SK-N-SH (cell line): ENCODE measurements around the gene TMED6. TPM values are rescaled to one million over a fixed set of nuclear protein-coding genes. Genes with fewer than 3 reads are reported as not detected.

Experiments
- CTCF ChIA-PET: fragments of 300-600, 350-600 bp; formaldehyde crosslinking; extraction: SDS; loops from one replicate; lab custom pipeline; 2021; lab: Yijun Ruan, JAX
- POLR2A ChIA-PET: fragments of 350-600 bp; sonication (Branson Sonifier 250); formaldehyde crosslinking; extraction: SDS; loops from one replicate; lab custom pipeline; 2020; ENCODE audit warnings: antibody characterized with exemption, inconsistent platforms; lab: Yijun Ruan, JAX
- DNase-seq: peaks from one replicate; pipeline ENCODE4 v3.0.0; 2012
- H2AFZ ChIP-seq: fragments of 200-600 bp; sonication (generic); 2 replicates; pipeline ENCODE4 v1.8.1; 2016; ENCODE audit warnings: antibody characterized with exemption, mild to moderate bottlenecking, low read depth
- H3F3A ChIP-seq: fragments of 200-600 bp; sonication (generic); replicated peaks from 2 replicates; pipeline ENCODE3; 2016; ENCODE audit warnings: antibody characterized with exemption, mild to moderate bottlenecking; ENCODE audit not compliant: insufficient read depth
- H3K27ac ChIP-seq, 2 experiments: fragments of 200-500 bp in 1 of 2; fragments of 200-600 bp in 1 of 2; sonication (Bioruptor generic) in 1 of 2; sonication (generic), shearing (Covaris generic) in 1 of 2; 2 replicates each; pipeline versions ENCODE4 v1.5.1 to v1.6.1; 2014 to 2016; ENCODE audit warnings: low read depth in 2 of 2, inconsistent platforms in 1 of 2, low read length in 1 of 2, mild to moderate bottlenecking in 1 of 2, mixed read lengths in 1 of 2
- H3K27me3 ChIP-seq: fragments of 200-600 bp; sonication (generic), shearing (Covaris generic); 2 replicates; pipeline ENCODE4 v1.6.1; 2016; ENCODE audit warnings: mixed run types; ENCODE audit not compliant: insufficient read depth
- H3K36me3 ChIP-seq, 2 experiments: fragments of 200-500 bp in 1 of 2; fragments of 200-600 bp in 1 of 2; sonication (Bioruptor generic) in 1 of 2; sonication (generic) in 1 of 2; replicated peaks in 1 of 2; 2 replicates each; pipeline versions ENCODE3 to v1.5.1; 2014 to 2016; ENCODE audit warnings: low read length in 1 of 2, mild to moderate bottlenecking in 1 of 2; ENCODE audit not compliant: insufficient read depth in 2 of 2, control insufficient read depth in 1 of 2
- H3K4me1 ChIP-seq, 2 experiments: fragments of 200-500 bp in 1 of 2; fragments of 200-600 bp in 1 of 2; sonication (Bioruptor generic) in 1 of 2; sonication (generic), shearing (Covaris generic) in 1 of 2; 2 replicates each; pipeline versions ENCODE4 v1.5.1 to v1.6.1; 2014 to 2016; ENCODE audit warnings: low read depth in 1 of 2, low read length in 1 of 2, mixed run types in 1 of 2; ENCODE audit not compliant: insufficient read depth in 2 of 2, control insufficient read depth in 1 of 2
- H3K4me2 ChIP-seq: fragments of 200-600 bp; sonication (generic), shearing (Covaris generic); 2 replicates; pipeline ENCODE4 v1.6.1; 2017; ENCODE audit warnings: mixed run types
- H3K4me3 ChIP-seq, 2 experiments: fragments of 200-500 bp in 1 of 2; fragments of 200-600 bp in 1 of 2; sonication (Bioruptor generic) in 1 of 2; sonication (generic), shearing (Covaris generic) in 1 of 2; 2 replicates each; pipeline versions ENCODE4 v1.5.1 to v1.8.1; 2014 to 2016; ENCODE audit warnings: low read depth in 2 of 2, inconsistent platforms in 1 of 2, low read length in 1 of 2, mild to moderate bottlenecking in 1 of 2, mixed read lengths in 1 of 2, moderate library complexity in 1 of 2
- H3K79me2 ChIP-seq: fragments of 200-600 bp; sonication (generic); 2 replicates; pipeline ENCODE4 v1.8.1; 2017; ENCODE audit warnings: mild to moderate bottlenecking; ENCODE audit not compliant: insufficient read depth
- H3K9ac ChIP-seq: fragments of 200-600 bp; sonication (generic); 2 replicates; pipeline ENCODE4 v1.6.1; 2017; ENCODE audit warnings: mixed run types
- H3K9me2 ChIP-seq: fragments of 200-600 bp; sonication (generic); 2 replicates; pipeline ENCODE4 v1.6.1; 2017; ENCODE audit warnings: mixed run types
- H3K9me3 ChIP-seq: fragments of 200-600 bp; sonication (generic); 2 replicates; pipeline ENCODE4 v1.6.1; 2017; ENCODE audit warnings: mixed run types, mild to moderate bottlenecking, moderate library complexity
- H4K20me1 ChIP-seq: fragments of 200-600 bp; sonication (generic); 2 replicates; pipeline ENCODE4 v1.6.1; 2017; ENCODE audit warnings: mild to moderate bottlenecking, mixed run types; ENCODE audit not compliant: insufficient read depth
- ELF1 ChIP-seq: IDR thresholded peaks from 2 replicates; pipeline ENCODE4 v1.4.0; 2012
- EP300 ChIP-seq, 2 experiments: IDR thresholded peaks; 2 replicates each; pipeline versions ENCODE4 v1.4.0 to v1.6.1; 2012; ENCODE audit warnings: borderline replicate concordance in 1 of 2, low read depth in 1 of 2, low read length in 1 of 2
- FOXJ3 ChIP-seq: sonication (generic); formaldehyde crosslinking; IDR thresholded peaks from 2 replicates; pipeline ENCODE4 v1.5.1; 2020; ENCODE audit warnings: mild to moderate bottlenecking, missing genetic modification reagents
- MXI1 ChIP-seq: IDR thresholded peaks from 2 replicates; pipeline ENCODE4 v1.6.1; 2012; ENCODE audit warnings: mild to moderate bottlenecking, low read depth, low read length, improper control_type of control experiment
- POLR2AphosphoS5 ChIP-seq: IDR thresholded peaks from 2 replicates; pipeline ENCODE4 v1.6.1; 2012; ENCODE audit warnings: low read depth, low read length
- RAD21 ChIP-seq: IDR thresholded peaks from 2 replicates; pipeline ENCODE4 v1.6.1; 2012; ENCODE audit warnings: mild to moderate bottlenecking, low read length
- RCOR1 ChIP-seq: fragments of 150-350 bp; IDR thresholded peaks from 2 replicates; pipeline ENCODE4 v1.6.1; 2017; ENCODE audit warnings: antibody characterized with exemption, low read length
- RFX5 ChIP-seq: IDR thresholded peaks from 2 replicates; pipeline ENCODE4 v1.6.1; 2012; ENCODE audit warnings: mild to moderate bottlenecking, improper control_type of control experiment, low read length
- RXRA ChIP-seq: IDR thresholded peaks from 2 replicates; pipeline ENCODE4 v1.4.0; 2012; ENCODE audit warnings: low read depth, mild to moderate bottlenecking, borderline replicate concordance
- SMC3 ChIP-seq: IDR thresholded peaks from 2 replicates; pipeline ENCODE4 v1.6.1; 2012; ENCODE audit warnings: low read depth, low read length, improper control_type of control experiment
- TCF12 ChIP-seq: IDR thresholded peaks from 2 replicates; pipeline ENCODE4 v1.4.0; 2012
- YY1 ChIP-seq: IDR thresholded peaks from 2 replicates; pipeline ENCODE4 v1.4.0; 2012; ENCODE audit warnings: low read depth, mild to moderate bottlenecking
- WGBS: methylation state at CpG from one replicate; pipeline ENCODE4 v1.1.6; 2017; ENCODE audit warnings: low lambda C conversion rate; 5-methylcytosine and 5-hydroxymethylcytosine counted together
- polyA plus RNA-seq, 3 experiments: library from polyadenylated mRNA; depleted of rRNA; stranded (reverse); fragments of >200 nt; gene quantifications; 2 replicates each; pipeline ENCODE4 v1.2.3, GENCODE V29; 2012
- TF ChIP-seq, protein P1 (sequence below): IDR thresholded peaks from 2 replicates; pipeline ENCODE4 v1.4.0; 2012; ENCODE audit warnings: low read depth, borderline replicate concordance
- TF ChIP-seq, protein P2 (sequence below): IDR thresholded peaks from 2 replicates; pipeline ENCODE4 v1.4.0; 2012; ENCODE audit warnings: low read depth
- TF ChIP-seq, protein P3 (sequence below): IDR thresholded peaks from 2 replicates; pipeline ENCODE4 v1.4.0; 2012; ENCODE audit warnings: low read depth, borderline replicate concordance
- TF ChIP-seq, protein P4 (sequence below): fragments of 150-350 bp; IDR thresholded peaks from 2 replicates; pipeline ENCODE4 v1.6.1; 2016; ENCODE audit warnings: mild to moderate bottlenecking, low read depth, low read length

Gene TMED6
- polyA plus RNA-seq, 1 of the 3 experiments (the other 2 are of a cell fraction), result not detected

DNA sequence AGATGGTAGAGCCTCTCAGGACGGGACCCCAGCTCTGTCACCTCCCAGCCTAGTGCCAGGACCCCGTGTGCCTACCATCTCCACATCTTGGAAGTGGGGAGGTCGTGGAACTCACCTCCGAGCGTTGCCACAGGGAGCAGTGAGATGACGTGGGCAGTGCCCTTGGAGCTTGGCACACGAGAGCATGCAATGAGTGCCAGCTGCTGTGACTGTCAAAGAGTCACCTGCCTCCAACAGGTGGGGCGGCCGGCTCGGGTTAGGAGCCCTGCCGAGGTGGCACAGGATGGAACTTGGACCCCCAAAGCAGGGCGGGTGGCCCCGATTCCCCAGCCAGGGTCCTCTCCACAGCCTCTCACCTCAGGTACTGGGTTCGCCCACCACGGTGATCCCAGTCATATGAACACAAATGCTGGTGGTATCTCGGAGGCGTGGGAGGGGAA is 35.0 kb downstream of the TMED6 start (continued):
- TF ChIP-seq, protein P1, sequence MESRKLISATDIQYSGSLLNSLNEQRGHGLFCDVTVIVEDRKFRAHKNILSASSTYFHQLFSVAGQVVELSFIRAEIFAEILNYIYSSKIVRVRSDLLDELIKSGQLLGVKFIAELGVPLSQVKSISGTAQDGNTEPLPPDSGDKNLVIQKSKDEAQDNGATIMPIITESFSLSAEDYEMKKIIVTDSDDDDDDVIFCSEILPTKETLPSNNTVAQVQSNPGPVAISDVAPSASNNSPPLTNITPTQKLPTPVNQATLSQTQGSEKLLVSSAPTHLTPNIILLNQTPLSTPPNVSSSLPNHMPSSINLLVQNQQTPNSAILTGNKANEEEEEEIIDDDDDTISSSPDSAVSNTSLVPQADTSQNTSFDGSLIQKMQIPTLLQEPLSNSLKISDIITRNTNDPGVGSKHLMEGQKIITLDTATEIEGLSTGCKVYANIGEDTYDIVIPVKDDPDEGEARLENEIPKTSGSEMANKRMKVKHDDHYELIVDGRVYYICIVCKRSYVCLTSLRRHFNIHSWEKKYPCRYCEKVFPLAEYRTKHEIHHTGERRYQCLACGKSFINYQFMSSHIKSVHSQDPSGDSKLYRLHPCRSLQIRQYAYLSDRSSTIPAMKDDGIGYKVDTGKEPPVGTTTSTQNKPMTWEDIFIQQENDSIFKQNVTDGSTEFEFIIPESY, result no peak

DNA sequence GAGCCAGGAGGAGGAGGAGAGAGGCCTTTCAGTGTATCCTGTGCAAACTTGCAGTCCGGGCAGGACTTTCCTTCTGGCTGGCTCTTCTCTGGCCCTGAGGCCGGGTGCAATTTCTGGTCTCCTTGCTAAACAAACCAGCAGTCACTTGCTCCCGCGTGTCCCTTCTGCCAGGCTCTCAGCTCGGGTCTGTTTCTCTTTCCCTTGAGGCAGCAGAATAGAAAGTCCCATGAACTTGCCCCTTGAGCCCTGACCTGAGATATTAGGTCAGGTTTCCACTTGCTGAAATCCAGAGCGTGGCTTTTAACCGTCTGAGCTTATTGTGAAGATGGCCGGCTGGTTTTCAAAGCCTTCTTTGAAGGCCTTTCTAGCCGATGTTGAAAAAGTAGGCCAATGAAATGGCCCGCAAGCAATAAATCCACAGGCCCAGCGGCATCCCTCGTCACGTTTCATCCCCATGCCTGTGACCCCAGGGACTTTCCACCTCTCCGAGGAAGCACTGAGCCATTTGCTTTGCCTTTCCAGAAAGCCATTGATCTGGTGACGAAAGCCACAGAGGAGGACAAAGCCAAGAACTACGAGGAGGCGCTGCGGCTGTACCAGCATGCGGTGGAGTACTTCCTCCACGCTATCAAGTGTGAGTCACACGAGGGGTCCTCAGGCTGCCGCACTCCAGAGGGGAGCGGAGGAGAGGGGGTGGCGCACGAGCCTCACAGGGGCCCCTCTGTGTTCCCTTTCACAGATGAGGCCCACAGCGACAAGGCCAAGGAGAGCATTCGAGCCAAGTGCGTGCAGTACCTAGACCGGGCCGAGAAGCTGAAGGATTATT is 35.9 kb downstream of the TMED6 start:
- peaks cover 0 to 5% of the 10 kb centered on the region in 2 experiments; a peak in 1 of 4 replicates for H3K4me1 ChIP-seq
- H4K20me1 ChIP-seq, result peaks cover 10% of the 10 kb centered on the region; the same call in 1 of the 2 replicates
- no peak overlapping the region for H2AFZ ChIP-seq
- no peaks in the 10 kb centered on the region for H3K27me3 ChIP-seq
- ChIA-PET POLR2A (interaction anchor here (1.5 kb wide), 1 partner anchor 13 kb away, joined by 5 read pairs; no protein-coding TSS in a partner anchor), CTCF (no interaction called here)
- H3K9ac ChIP-seq, result no peak overlapping the region
- no peaks in the 10 kb centered on the region for H3K9me2 ChIP-seq
- DNase-seq, result no peak
- H3K79me2 ChIP-seq, result peaks cover 52% of the 10 kb centered on the region
- no peak overlapping the region for H3K4me2 ChIP-seq
- no peaks in the 10 kb centered on the region for H3K9me3 ChIP-seq
- TF ChIP-seq POLR2AphosphoS5 (no peak), FOXJ3 (no peak), RXRA (no peak), SMC3 (no peak), RCOR1 (no peak)
- WGBS, result 93% methylated on average over 29 of the region's 30 CpGs
- H3K36me3 ChIP-seq, result peaks cover 28 to 58% of the 10 kb centered on the region in 2 experiments
- no peak overlapping the region for H3K27ac ChIP-seq
- peaks cover under 1% of the 10 kb centered on the region for H3F3A ChIP-seq
- H3K4me3 ChIP-seq, result no peak overlapping the region

DNA sequence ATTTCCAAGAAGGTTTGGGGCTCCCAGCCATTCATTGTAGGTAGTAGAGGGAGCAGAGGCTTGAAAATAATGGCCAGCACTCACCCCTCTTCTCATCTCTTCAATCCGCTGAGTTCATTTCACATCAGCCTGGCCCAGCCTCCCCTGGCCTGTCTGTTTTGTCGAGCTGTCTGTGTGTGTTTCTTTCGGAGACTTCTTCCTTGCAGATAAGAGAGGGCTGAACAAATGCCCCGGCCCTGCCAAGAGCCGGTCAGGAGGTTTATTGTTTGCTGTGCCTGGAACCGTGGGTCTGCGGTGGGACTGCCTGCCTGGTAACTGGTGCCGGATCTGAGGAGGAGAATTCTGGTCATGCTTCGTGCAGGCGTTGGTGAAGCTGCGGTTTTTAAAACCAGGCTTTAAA is 37.1 kb downstream of the TMED6 start:
- ChIA-PET CTCF (no interaction called here), POLR2A (interaction anchor here (1.5 kb wide), 1 partner anchor 14 kb away, joined by 5 read pairs; no protein-coding TSS in a partner anchor)
- no peak overlapping the region for H3K9ac ChIP-seq
- no peak overlapping the region for H3K27ac ChIP-seq
- no peaks in the 10 kb centered on the region for H3K27me3 ChIP-seq
- peaks cover 0 to 5% of the 10 kb centered on the region in 2 experiments; a peak in 1 of 4 replicates for H3K4me1 ChIP-seq
- no peaks in the 10 kb centered on the region for H3K9me3 ChIP-seq
- no peak overlapping the region for H3K4me2 ChIP-seq
- no peaks in the 10 kb centered on the region for H3K9me2 ChIP-seq
- peaks cover 20 to 46% of the 10 kb centered on the region in 2 experiments for H3K36me3 ChIP-seq
- DNase-seq, result no peak
- H3K79me2 ChIP-seq, result peaks cover 51% of the 10 kb centered on the region
- peaks cover 4% of the 10 kb centered on the region for H3F3A ChIP-seq
- no peak overlapping the region for H3K4me3 ChIP-seq
- H4K20me1 ChIP-seq, result peaks cover 10% of the 10 kb centered on the region; the same call in 1 of the 2 replicates
- TF ChIP-seq MXI1 (no peak), EP300 (IDR thresholded peaks at IDR 0.05; ENCODE audit: borderline replicate concordance in 1 of 2, low read depth in 1 of 2, low read length in 1 of 2) (no peak), TCF12 (no peak), YY1 (no peak), RAD21 (no peak), POLR2AphosphoS5 (no peak), SMC3 (no peak), RFX5 (no peak), ELF1 (no peak)
- TF ChIP-seq, protein P2, sequence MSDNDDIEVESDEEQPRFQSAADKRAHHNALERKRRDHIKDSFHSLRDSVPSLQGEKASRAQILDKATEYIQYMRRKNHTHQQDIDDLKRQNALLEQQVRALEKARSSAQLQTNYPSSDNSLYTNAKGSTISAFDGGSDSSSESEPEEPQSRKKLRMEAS, result no peak
- TF ChIP-seq, protein P1, result no peak
- TF ChIP-seq, protein P3, sequence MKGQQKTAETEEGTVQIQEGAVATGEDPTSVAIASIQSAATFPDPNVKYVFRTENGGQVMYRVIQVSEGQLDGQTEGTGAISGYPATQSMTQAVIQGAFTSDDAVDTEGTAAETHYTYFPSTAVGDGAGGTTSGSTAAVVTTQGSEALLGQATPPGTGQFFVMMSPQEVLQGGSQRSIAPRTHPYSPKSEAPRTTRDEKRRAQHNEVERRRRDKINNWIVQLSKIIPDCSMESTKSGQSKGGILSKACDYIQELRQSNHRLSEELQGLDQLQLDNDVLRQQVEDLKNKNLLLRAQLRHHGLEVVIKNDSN, result no peak
- TF ChIP-seq, protein P4, sequence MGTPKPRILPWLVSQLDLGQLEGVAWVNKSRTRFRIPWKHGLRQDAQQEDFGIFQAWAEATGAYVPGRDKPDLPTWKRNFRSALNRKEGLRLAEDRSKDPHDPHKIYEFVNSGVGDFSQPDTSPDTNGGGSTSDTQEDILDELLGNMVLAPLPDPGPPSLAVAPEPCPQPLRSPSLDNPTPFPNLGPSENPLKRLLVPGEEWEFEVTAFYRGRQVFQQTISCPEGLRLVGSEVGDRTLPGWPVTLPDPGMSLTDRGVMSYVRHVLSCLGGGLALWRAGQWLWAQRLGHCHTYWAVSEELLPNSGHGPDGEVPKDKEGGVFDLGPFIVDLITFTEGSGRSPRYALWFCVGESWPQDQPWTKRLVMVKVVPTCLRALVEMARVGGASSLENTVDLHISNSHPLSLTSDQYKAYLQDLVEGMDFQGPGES, result no peak
- TF ChIP-seq, all 33 proteins: peak for 0
- WGBS, result 96% methylated on average over 11 of the region's 11 CpGs
- no peak overlapping the region for H2AFZ ChIP-seq
